ENCODE data around the gene MIOX.

Gene MIOX

GRCh38 chr22:50479721-50480120 lies 6.9 kb upstream of the MIOX start:
- Histone ChIP-seq H3K79me2 (ENCODE audit: insufficient read depth, low read depth) (no peaks in the 10 kb centered on the region), H3K4me1 (ENCODE audit: low read depth, poor library complexity, severe bottlenecking) (no peaks in the 10 kb centered on the region)
- TF ChIP-seq, protein P1, sequence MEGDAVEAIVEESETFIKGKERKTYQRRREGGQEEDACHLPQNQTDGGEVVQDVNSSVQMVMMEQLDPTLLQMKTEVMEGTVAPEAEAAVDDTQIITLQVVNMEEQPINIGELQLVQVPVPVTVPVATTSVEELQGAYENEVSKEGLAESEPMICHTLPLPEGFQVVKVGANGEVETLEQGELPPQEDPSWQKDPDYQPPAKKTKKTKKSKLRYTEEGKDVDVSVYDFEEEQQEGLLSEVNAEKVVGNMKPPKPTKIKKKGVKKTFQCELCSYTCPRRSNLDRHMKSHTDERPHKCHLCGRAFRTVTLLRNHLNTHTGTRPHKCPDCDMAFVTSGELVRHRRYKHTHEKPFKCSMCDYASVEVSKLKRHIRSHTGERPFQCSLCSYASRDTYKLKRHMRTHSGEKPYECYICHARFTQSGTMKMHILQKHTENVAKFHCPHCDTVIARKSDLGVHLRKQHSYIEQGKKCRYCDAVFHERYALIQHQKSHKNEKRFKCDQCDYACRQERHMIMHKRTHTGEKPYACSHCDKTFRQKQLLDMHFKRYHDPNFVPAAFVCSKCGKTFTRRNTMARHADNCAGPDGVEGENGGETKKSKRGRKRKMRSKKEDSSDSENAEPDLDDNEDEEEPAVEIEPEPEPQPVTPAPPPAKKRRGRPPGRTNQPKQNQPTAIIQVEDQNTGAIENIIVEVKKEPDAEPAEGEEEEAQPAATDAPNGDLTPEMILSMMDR (conservative IDR thresholded peaks at IDR 0.05; ENCODE audit: low read depth, low read length) = no peak

GRCh38 chr22:50481045-50481439 lies 5.6 kb upstream of the MIOX start:
- no peak overlapping the region for H3K4me3 ChIP-seq (IDR thresholded peaks at IDR 0.05; ENCODE audit: insufficient read depth, low read depth, low read length)

More at GRCh38 chr22:50479721-50480120, 6.9 kb upstream of the MIOX start:
- no peak overlapping the region for H3K4me2 ChIP-seq
- H3K9ac ChIP-seq = no peak overlapping the region
- no peaks in the 10 kb centered on the region for H3K36me3 ChIP-seq (ENCODE audit: insufficient read depth)
- H3K27ac ChIP-seq = no peak overlapping the region
- no peak overlapping the region for H3K4me3 ChIP-seq (IDR thresholded peaks at IDR 0.05; ENCODE audit: insufficient read depth, low read depth, low read length)
- H4K20me1 ChIP-seq (ENCODE audit: insufficient read depth) = no peaks in the 10 kb centered on the region
- no peak overlapping the region for H2AFZ ChIP-seq (ENCODE audit: low read depth)
- no peaks in the 10 kb centered on the region for H3K27me3 ChIP-seq (ENCODE audit: insufficient read depth, low read depth)

GRCh38 chr22:50481440-50482106 lies 5.1 kb upstream of the MIOX start, which contains the start of gene ADM2:
Gene ADM2, plus strand, starts transcription at chr22:50481543. Its CDS starts 305 bp downstream, at chr22:50481848.
- no peaks in the 10 kb centered on the region for H3K79me2 ChIP-seq (ENCODE audit: insufficient read depth, low read depth)
- peak within 1 kb of the TSS; percentile 42; the same call in 1 of the 2 replicates for H2AFZ ChIP-seq (ENCODE audit: low read depth)
- no peaks in the 10 kb centered on the region for H3K27me3 ChIP-seq (ENCODE audit: insufficient read depth, low read depth)
- TF ChIP-seq, protein P1 (conservative IDR thresholded peaks at IDR 0.05; ENCODE audit: low read depth, low read length) = no peak
- H3K36me3 ChIP-seq (ENCODE audit: insufficient read depth) = no peaks in the 10 kb centered on the region
- H3K9ac ChIP-seq = peak within 1 kb of the TSS; percentile 38; the same call in 1 of the 2 replicates
- H3K4me1 ChIP-seq (ENCODE audit: low read depth, poor library complexity, severe bottlenecking) = no peaks in the 10 kb centered on the region
- H3K27ac ChIP-seq = no peak within 1 kb of the TSS
- H3K4me2 ChIP-seq = peak within 1 kb of the TSS; percentile 42; the same call in 1 of the 2 replicates
- H4K20me1 ChIP-seq (ENCODE audit: insufficient read depth) = no peaks in the 10 kb centered on the region
- no peak within 1 kb of the TSS for H3K4me3 ChIP-seq (IDR thresholded peaks at IDR 0.05; ENCODE audit: insufficient read depth, low read depth, low read length)

More at GRCh38 chr22:50481045-50481439, 5.6 kb upstream of the MIOX start:
- peak overlapping the region; percentile 42; the same call in 1 of the 2 replicates for H2AFZ ChIP-seq (ENCODE audit: low read depth)
- no peak overlapping the region for H3K27ac ChIP-seq
- no peaks in the 10 kb centered on the region for H3K27me3 ChIP-seq (ENCODE audit: insufficient read depth, low read depth)
- TF ChIP-seq, protein P1 (conservative IDR thresholded peaks at IDR 0.05; ENCODE audit: low read depth, low read length) = no peak
- H4K20me1 ChIP-seq (ENCODE audit: insufficient read depth) = no peaks in the 10 kb centered on the region
- H3K4me1 ChIP-seq (ENCODE audit: low read depth, poor library complexity, severe bottlenecking) = no peaks in the 10 kb centered on the region
- no peaks in the 10 kb centered on the region for H3K79me2 ChIP-seq (ENCODE audit: insufficient read depth, low read depth)
- no peaks in the 10 kb centered on the region for H3K36me3 ChIP-seq (ENCODE audit: insufficient read depth)
- H3K9ac ChIP-seq = no peak overlapping the region
- no peak overlapping the region for H3K4me2 ChIP-seq

DNA sequence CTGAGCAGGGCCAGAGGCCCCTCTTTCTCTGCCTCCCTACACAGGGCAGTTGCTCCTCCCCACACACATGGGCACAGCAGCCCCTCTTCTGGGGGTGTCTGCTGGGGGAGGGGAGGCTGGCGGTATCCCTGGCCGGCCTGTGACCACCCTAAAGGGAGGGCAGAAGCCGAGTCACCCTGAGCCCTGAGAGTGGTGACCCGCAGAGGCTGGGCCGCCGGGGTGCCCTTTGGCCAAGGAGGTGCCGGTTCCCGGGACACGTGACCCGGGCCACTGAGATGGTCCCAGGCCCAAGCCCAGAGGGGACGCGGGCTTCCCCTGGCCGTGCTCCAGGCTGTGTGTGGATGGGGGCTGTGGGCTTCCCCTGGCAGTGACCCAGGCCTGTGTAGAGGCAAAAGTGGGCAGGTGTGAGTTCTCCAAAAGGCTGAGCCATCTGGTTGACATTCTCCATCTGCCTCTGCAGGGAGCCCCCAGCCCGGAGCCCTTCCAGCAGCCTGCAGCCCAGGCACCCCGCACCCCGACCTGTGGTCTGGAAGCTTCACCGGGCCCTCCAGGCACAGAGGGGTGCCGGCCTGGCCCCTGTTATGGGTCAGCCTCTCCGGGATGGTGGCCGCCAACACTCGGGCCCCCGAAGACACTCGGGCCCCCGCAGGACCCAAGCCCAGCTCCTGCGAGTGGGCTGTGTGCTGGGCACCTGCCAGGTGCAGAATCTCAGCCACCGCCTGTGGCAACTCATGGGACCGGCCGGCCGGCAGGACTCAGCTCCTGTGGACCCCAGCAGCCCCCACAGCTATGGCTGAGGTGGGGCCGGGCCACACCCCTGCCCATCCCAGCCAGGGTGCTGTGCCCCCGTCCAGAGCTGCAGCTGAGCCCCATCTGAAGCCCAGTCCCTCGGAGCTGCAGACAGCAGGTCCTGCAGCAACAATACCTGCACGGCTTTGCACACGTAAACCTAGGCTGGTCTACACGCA lies 4.3 kb upstream of the MIOX start:
- H3K9ac ChIP-seq = peak overlapping the region; percentile 38; the same call in 1 of the 2 replicates
- H2AFZ ChIP-seq (ENCODE audit: low read depth) = peak overlapping the region; percentile 42; the same call in 1 of the 2 replicates
- H3K27ac ChIP-seq = no peak overlapping the region
- H4K20me1 ChIP-seq (ENCODE audit: insufficient read depth) = no peaks in the 10 kb centered on the region
- no peaks in the 10 kb centered on the region for H3K27me3 ChIP-seq (ENCODE audit: insufficient read depth, low read depth)
- no peak overlapping the region for H3K4me3 ChIP-seq (IDR thresholded peaks at IDR 0.05; ENCODE audit: insufficient read depth, low read depth, low read length)
- TF ChIP-seq, protein P1 (conservative IDR thresholded peaks at IDR 0.05; ENCODE audit: low read depth, low read length) = no peak
- no peaks in the 10 kb centered on the region for H3K36me3 ChIP-seq (ENCODE audit: insufficient read depth)
- H3K4me2 ChIP-seq = peak overlapping the region; percentile 42; the same call in 1 of the 2 replicates
- H3K4me1 ChIP-seq (ENCODE audit: low read depth, poor library complexity, severe bottlenecking) = no peaks in the 10 kb centered on the region
- H3K79me2 ChIP-seq (ENCODE audit: insufficient read depth, low read depth) = no peaks in the 10 kb centered on the region
